Measurements from ENCODE around the gene CLEC4M.

The CLEC4M gene

GRCh38 chr19:7732045-7732444 is 31.0 kb upstream of the CLEC4M start, which contains the start of gene CLEC4G:
Gene CLEC4G, minus strand, starts transcription at chr19:7732110. Its CDS starts 8 bp downstream, at chr19:7732102.
- Histone ChIP-seq H3K9me2 (replicated peaks; ENCODE audit: control insufficient read depth, low read length) (no peaks in the 10 kb centered on the region), H3F3A (ENCODE audit: control insufficient read depth, insufficient read depth) (no peaks in the 10 kb centered on the region), H3K4me3 (ENCODE audit: low read length) (no peak within 1 kb of the TSS), H3K36me3 (ENCODE audit: control insufficient read depth, low read length) (no peaks in the 10 kb centered on the region), H3K4me2 (ENCODE audit: low read length) (no peak within 1 kb of the TSS), H3K4me1 (ENCODE audit: control insufficient read depth, low read length) (no peaks in the 10 kb centered on the region), H4K20me1 (ENCODE audit: control insufficient read depth, insufficient read depth, low read depth, low read length) (no peaks in the 10 kb centered on the region), H3K9me3 (ENCODE audit: control insufficient read depth, insufficient read depth, low read length) (no peaks in the 10 kb centered on the region), H3K27me3 (ENCODE audit: control insufficient read depth, low read length) (peaks cover 19% of the 10 kb centered on the region), H3K27ac (ENCODE audit: low read depth, low read length) (no peak within 1 kb of the TSS), H3K79me2 (ENCODE audit: control insufficient read depth, low read length) (no peaks in the 10 kb centered on the region)
- TF ChIP-seq CTCF (IDR thresholded peaks at IDR 0.05; ENCODE audit: low read depth, low read length, poor library complexity, severe bottlenecking): no peak
- no peak for TF ChIP-seq EZH2phosphoT487 (IDR thresholded peaks at IDR 0.05; ENCODE audit: borderline replicate concordance, low read length)

GRCh38 chr19:7733376-7733775 is 29.7 kb upstream of the CLEC4M start:
- Histone ChIP-seq H3K36me3 (ENCODE audit: control insufficient read depth, low read length) (no peaks in the 10 kb centered on the region), H3K9me2 (replicated peaks; ENCODE audit: control insufficient read depth, low read length) (no peaks in the 10 kb centered on the region), H3K4me3 (ENCODE audit: low read length) (no peak overlapping the region), H3K27me3 (ENCODE audit: control insufficient read depth, low read length) (peaks cover 17% of the 10 kb centered on the region), H3K9me3 (ENCODE audit: control insufficient read depth, insufficient read depth, low read length) (no peaks in the 10 kb centered on the region), H3K4me2 (ENCODE audit: low read length) (no peak overlapping the region), H3K27ac (ENCODE audit: low read depth, low read length) (no peak overlapping the region), H3K79me2 (ENCODE audit: control insufficient read depth, low read length) (no peaks in the 10 kb centered on the region), H3F3A (ENCODE audit: control insufficient read depth, insufficient read depth) (no peaks in the 10 kb centered on the region), H4K20me1 (ENCODE audit: control insufficient read depth, insufficient read depth, low read depth, low read length) (no peaks in the 10 kb centered on the region), H3K4me1 (ENCODE audit: control insufficient read depth, low read length) (no peaks in the 10 kb centered on the region)
- TF ChIP-seq EZH2phosphoT487 (IDR thresholded peaks at IDR 0.05; ENCODE audit: borderline replicate concordance, low read length) (no peak), CTCF (IDR thresholded peaks at IDR 0.05; ENCODE audit: low read depth, low read length, poor library complexity, severe bottlenecking) (no peak)

- Histone ChIP-seq H4K20me1 (ENCODE audit: control insufficient read depth, insufficient read depth, low read depth, low read length) (no peaks in the 10 kb centered on the region), H3K4me2 (ENCODE audit: low read length) (no peak overlapping the region), H3K79me2 (ENCODE audit: control insufficient read depth, low read length) (no peaks in the 10 kb centered on the region), H3K9me2 (replicated peaks; ENCODE audit: control insufficient read depth, low read length) (no peaks in the 10 kb centered on the region), H3K27me3 (ENCODE audit: control insufficient read depth, low read length) (peaks cover 7% of the 10 kb centered on the region), H3K36me3 (ENCODE audit: control insufficient read depth, low read length) (no peaks in the 10 kb centered on the region), H3K9me3 (ENCODE audit: control insufficient read depth, insufficient read depth, low read length) (no peaks in the 10 kb centered on the region), H3K27ac (ENCODE audit: low read depth, low read length) (no peak overlapping the region), H3K4me1 (ENCODE audit: control insufficient read depth, low read length) (no peaks in the 10 kb centered on the region), H3K4me3 (ENCODE audit: low read length) (no peak overlapping the region), H3F3A (ENCODE audit: control insufficient read depth, insufficient read depth) (no peaks in the 10 kb centered on the region)
- no peak for TF ChIP-seq EZH2phosphoT487 (IDR thresholded peaks at IDR 0.05; ENCODE audit: borderline replicate concordance, low read length)
- no peak for TF ChIP-seq CTCF (IDR thresholded peaks at IDR 0.05; ENCODE audit: low read depth, low read length, poor library complexity, severe bottlenecking)
Measured at GRCh38 chr19:7734220-7735203, 28.5 kb upstream of the CLEC4M start.

All from DOHH2 (cell line).